Astrocyte (in vitro differentiated cells and primary cell): ENCODE results near the gene FKRP.

Experiments
- CTCF ChIP-seq: IDR thresholded peaks from 2 replicates; pipeline ENCODE4 v1.5.1; 2011; ENCODE audit warnings: low read depth, mild to moderate bottlenecking, inconsistent platforms, low read length, moderate library complexity; ENCODE audit not compliant: insufficient read depth
- EZH2 ChIP-seq: IDR thresholded peaks from 2 replicates; pipeline ENCODE4 v1.6.1; 2012; ENCODE audit warnings: mild to moderate bottlenecking, low read length, inconsistent platforms; ENCODE audit not compliant: insufficient read depth

- no peak for TF ChIP-seq CTCF
- TF ChIP-seq EZH2 = no peak
Observed at GRCh38 chr19:46698395-46699321, 47.2 kb upstream of the FKRP start.
